Cardiac muscle cell (in vitro differentiated cells and primary cell): ENCODE measurements around the gene NRF1. TPM values are rescaled to one million over a fixed set of nuclear protein-coding genes. Genes with fewer than 3 reads are reported as not detected.
A peak's percentile ranks its signal among the peaks of the same experiment; 100 is the strongest.

Experiments used
- DNase-seq, 2 donors: peaks; one replicate each; pipeline versions ENCODE4 v3.0.0 to v3.0.0-alpha.2; 2010 to 2017; ENCODE audit warnings: low read depth in 1 of 2, low spot score in 1 of 2
- H3K27ac ChIP-seq: fragments of 200-600 bp; sonication (generic); 2 replicates; pipeline ENCODE4 v1.5.1; 2016
- H3K27me3 ChIP-seq: fragments of 200-600 bp; sonication (generic); 2 replicates; pipeline ENCODE4 v1.6.0; 2016; ENCODE audit warnings: control low read depth
- H3K36me3 ChIP-seq: fragments of 200-600 bp; sonication (generic); 2 replicates; pipeline ENCODE4 v1.5.1; 2016; ENCODE audit warnings: control low read depth
- H3K4me1 ChIP-seq: fragments of 200-600 bp; sonication (generic); 2 replicates; pipeline ENCODE4 v1.8.1; 2017; ENCODE audit warnings: low read depth, mild to moderate bottlenecking, mixed run types
- H3K4me3 ChIP-seq: fragments of 200-600 bp; sonication (generic); 2 replicates; pipeline ENCODE4 v1.5.1; 2016; ENCODE audit warnings: mild to moderate bottlenecking
- H3K9me3 ChIP-seq: fragments of 200-600 bp; sonication (generic); 2 replicates; pipeline ENCODE4 v1.5.1; 2017; ENCODE audit warnings: low read depth, mild to moderate bottlenecking, control low read depth
- CTCF ChIP-seq: IDR thresholded peaks from 2 replicates; pipeline ENCODE4 v1.5.1; 2012; ENCODE audit warnings: low read depth, mild to moderate bottlenecking, low read length
- polyA plus RNA-seq: library from polyadenylated mRNA; unstranded; fragments of >200 nt; fragmentation: Nextera tagmentation; extraction: Ambion mirVana; gene quantifications from 2 replicates; pipeline ENCODE4 v1.2.1, GENCODE V29; 2016
- total RNA-seq: library from RNA; depleted of rRNA; stranded (reverse); fragments of >200 nt; gene quantifications from 2 replicates; pipeline ENCODE4 v1.2.3, GENCODE V29; 2016

Gene NRF1
- total and polyA plus RNA-seq, 2 experiments from 2014 or later: 9.3 to 12.3 TPM

- peak; percentile 51 to 76 for DNase-seq
- H3K4me1 ChIP-seq: peaks cover 27% of the 10 kb centered on the region
- no peaks in the 10 kb centered on the region for H3K36me3 ChIP-seq
- TF ChIP-seq CTCF: peak; percentile 49
- no peak overlapping the region for H3K4me3 ChIP-seq
- H3K9me3 ChIP-seq: no peaks in the 10 kb centered on the region
- peak overlapping the region; percentile 40 for H3K27ac ChIP-seq
- H3K27me3 ChIP-seq: no peaks in the 10 kb centered on the region
Measured at GRCh38 chr7:129644634-129645230, 33.2 kb downstream of the NRF1 start.

DNA sequence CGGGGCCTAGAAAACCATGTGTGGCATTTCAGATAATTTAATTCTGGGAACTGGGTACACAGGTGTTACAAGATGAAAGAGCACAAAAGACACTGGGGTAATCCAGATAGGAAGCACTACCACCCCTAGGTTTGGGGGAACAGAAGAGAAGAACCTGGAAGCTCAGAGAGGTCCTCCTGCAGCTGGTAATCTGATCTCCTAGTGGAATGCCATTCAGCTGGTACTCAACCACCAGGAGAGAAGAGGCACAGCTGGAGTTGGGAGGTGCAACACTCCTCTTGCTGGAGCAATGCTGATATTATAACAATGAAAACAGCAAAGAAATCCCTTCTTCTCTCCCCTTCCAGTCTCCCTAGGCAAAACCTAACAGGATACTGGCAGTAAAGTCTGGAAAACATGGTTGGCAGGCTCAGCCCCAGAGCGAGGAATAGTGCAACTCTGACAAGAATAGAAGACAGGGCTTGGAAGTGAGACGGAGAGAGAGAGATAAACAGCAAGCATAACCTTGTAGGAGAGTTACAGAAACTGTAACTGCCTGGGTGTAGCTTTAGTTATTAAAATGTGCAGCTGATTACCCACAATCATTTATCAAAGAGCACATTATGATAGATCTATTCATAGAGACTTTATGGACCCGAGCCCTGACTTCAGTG, 35.0 kb downstream of the NRF1 start:
- H3K4me3 ChIP-seq: no peak overlapping the region

DNA sequence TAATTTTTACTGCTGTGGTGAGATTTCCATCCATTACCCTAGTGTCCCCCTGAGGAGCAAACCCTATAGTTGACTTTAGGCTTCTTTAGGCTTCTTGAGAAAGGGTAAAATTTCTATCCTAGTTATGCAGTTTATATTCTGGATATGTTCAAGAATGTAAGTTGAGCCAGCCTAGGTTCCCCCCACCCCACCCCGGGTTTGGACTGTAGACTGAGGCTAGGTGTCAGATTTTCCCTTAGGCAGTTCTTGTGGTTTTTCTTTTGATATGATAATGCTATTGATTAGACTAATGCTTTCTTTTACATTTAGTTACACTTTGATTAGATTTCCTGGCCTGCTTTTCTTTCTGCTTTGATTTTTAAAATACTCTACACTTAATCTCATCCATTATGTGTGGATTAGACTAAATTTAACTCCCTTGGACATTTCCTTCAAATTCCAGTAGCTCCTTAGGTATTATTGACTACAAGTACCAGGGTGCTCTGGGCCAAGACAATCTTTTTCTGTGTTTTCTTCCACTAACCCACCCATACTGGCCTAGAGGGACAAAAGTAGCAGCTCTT, 37.7 kb downstream of the NRF1 start:
- H3K9me3 ChIP-seq: no peaks in the 10 kb centered on the region
- H3K4me3 ChIP-seq: no peak overlapping the region
- DNase-seq: no peak
- no peak for TF ChIP-seq CTCF
- no peaks in the 10 kb centered on the region for H3K36me3 ChIP-seq
- H3K27me3 ChIP-seq: no peaks in the 10 kb centered on the region
- H3K27ac ChIP-seq: no peak overlapping the region
- H3K4me1 ChIP-seq: peaks cover 13% of the 10 kb centered on the region

More for the DNA sequence above, 35.0 kb downstream of the NRF1 start:
- Histone ChIP-seq H3K4me1 (peaks cover 27% of the 10 kb centered on the region), H3K36me3 (no peaks in the 10 kb centered on the region), H3K9me3 (no peaks in the 10 kb centered on the region), H3K27me3 (no peaks in the 10 kb centered on the region), H3K27ac (peak overlapping the region; percentile 73)
- peak in 1 of 2 donors; percentile 30 for DNase-seq
- no peak for TF ChIP-seq CTCF

DNA sequence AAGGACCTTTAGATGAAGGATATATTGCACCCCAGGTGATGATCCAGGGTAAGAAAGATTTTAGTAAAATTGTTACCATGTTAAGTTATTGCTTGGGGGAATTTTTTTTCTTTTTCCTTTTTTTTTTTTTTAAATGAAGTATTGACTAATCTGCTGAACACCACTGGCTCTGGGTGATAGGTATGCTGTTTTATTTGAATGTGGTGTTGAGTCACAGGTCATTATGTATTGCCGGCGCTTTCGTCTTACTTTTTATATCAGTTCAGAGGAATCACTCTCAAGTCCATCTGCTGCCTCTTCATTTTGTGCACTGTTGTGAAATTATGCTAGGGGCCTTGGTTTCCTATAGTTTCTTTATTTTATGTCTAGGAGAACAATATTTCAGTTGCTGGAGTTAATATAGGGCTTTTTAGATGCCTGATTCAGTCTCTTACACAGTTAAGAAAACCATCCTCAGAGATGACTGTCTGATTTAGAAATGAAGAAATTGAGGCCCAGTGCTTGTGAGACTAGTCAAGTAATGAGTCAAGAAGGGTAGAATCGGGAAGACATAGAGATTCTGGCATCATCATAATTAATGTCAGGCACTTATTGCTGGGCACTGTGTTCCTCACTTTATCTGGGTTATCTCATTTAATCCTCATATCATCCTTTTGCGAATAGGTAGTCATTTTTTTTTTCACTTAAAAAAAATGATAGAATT, 38.7 kb downstream of the NRF1 start:
- Histone ChIP-seq H3K27me3 (no peaks in the 10 kb centered on the region), H3K36me3 (no peaks in the 10 kb centered on the region), H3K4me1 (peaks cover 10% of the 10 kb centered on the region), H3K4me3 (no peak overlapping the region), H3K27ac (no peak overlapping the region), H3K9me3 (no peaks in the 10 kb centered on the region)
- DNase-seq: no peak
- no peak for TF ChIP-seq CTCF

DNA sequence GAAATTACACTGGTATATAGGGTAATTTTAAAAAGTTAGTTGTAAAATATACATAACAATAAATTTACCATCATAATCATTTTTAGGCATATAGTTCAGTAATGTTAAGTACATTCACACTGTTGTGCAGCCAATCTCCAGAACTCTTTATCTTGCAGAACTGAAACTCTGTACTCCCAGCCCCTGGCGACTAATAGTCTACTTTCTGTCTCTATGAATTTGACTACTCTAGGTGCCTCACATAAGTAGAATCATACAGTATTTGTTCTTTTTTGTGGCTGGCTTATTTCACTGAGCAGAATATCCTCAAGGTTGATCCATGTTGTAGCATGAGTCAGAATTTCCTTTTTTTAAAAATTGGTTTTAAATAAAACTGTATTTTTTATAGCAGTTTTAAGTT, 41.4 kb downstream of the NRF1 start:
- no peaks in the 10 kb centered on the region for H3K27me3 ChIP-seq
- no peak overlapping the region for H3K4me3 ChIP-seq
- peaks cover 4% of the 10 kb centered on the region for H3K36me3 ChIP-seq
- no peaks in the 10 kb centered on the region for H3K4me1 ChIP-seq
- no peaks in the 10 kb centered on the region for H3K9me3 ChIP-seq
- no peak for DNase-seq
- no peak overlapping the region for H3K27ac ChIP-seq
- TF ChIP-seq CTCF: no peak
